Measurements from ENCODE around the gene COL4A5. TPM values are rescaled to one million over a fixed set of nuclear protein-coding genes. Genes with fewer than 3 reads are reported as not detected.

The COL4A5 gene
- total RNA-seq, 1 donor from 2014 or later, result 48.4 TPM

GRCh38 chrX:108737754-108738153 is 298.1 kb downstream of the COL4A5 start:
- DNase-seq (ENCODE audit: low read depth) (no peak), FAIRE-seq (no peak)
- Histone ChIP-seq H3K36me3 (ENCODE audit: control insufficient read depth, insufficient read depth, low read length) (no peaks in the 10 kb centered on the region), H3K27me3 (ENCODE audit: control insufficient read depth, insufficient read depth, low read length) (peaks cover 29% of the 10 kb centered on the region), H3K4me3 (ENCODE audit: low read depth, low read length) (no peak overlapping the region)
- TF ChIP-seq, protein P1, sequence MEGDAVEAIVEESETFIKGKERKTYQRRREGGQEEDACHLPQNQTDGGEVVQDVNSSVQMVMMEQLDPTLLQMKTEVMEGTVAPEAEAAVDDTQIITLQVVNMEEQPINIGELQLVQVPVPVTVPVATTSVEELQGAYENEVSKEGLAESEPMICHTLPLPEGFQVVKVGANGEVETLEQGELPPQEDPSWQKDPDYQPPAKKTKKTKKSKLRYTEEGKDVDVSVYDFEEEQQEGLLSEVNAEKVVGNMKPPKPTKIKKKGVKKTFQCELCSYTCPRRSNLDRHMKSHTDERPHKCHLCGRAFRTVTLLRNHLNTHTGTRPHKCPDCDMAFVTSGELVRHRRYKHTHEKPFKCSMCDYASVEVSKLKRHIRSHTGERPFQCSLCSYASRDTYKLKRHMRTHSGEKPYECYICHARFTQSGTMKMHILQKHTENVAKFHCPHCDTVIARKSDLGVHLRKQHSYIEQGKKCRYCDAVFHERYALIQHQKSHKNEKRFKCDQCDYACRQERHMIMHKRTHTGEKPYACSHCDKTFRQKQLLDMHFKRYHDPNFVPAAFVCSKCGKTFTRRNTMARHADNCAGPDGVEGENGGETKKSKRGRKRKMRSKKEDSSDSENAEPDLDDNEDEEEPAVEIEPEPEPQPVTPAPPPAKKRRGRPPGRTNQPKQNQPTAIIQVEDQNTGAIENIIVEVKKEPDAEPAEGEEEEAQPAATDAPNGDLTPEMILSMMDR (IDR thresholded peaks at IDR 0.05; ENCODE audit: insufficient read depth, low read length, severe bottlenecking), result no peak

GRCh38 chrX:108740299-108740774 is 300.7 kb downstream of the COL4A5 start:
- no peak overlapping the region for H3K4me3 ChIP-seq (ENCODE audit: low read depth, low read length)
- no peaks in the 10 kb centered on the region for H3K36me3 ChIP-seq (ENCODE audit: control insufficient read depth, insufficient read depth, low read length)
- TF ChIP-seq, protein P1 (IDR thresholded peaks at IDR 0.05; ENCODE audit: insufficient read depth, low read length, severe bottlenecking), result no peak
- peaks cover 16% of the 10 kb centered on the region for H3K27me3 ChIP-seq (ENCODE audit: control insufficient read depth, insufficient read depth, low read length)
- FAIRE-seq, result no peak
- no peak for DNase-seq (ENCODE audit: low read depth)

Other genes with a start within 250 kb of the COL4A5 start
- gene COL4A6, start 1.4 kb upstream of the COL4A5 start, total RNA-seq, result 21.1 and 23.4 TPM in 2 replicates